Activated CD8-positive, alpha-beta memory T cell treated with anti-CD3 and anti-CD28 coated beads for 48 hours (primary cell): ENCODE measurements around the gene SLC45A2.
"Not testable (repeated sequence)": the region's sequence is repeated elsewhere in the genome, so short reads cannot be mapped to it uniquely, and the experiment has no call there.

ENCODE experiments used
- DNase-seq, 3 experiments: peaks; one replicate each; pipeline ENCODE4 v3.0.0-alpha.2; 2020; ENCODE audit warnings: low read depth in 2 of 3, low spot score in 2 of 3

The SLC45A2 gene

GRCh38 chr5:33969572-33970452, 14.7 kb downstream of the SLC45A2 start:
- DNase-seq = no peak

DNA sequence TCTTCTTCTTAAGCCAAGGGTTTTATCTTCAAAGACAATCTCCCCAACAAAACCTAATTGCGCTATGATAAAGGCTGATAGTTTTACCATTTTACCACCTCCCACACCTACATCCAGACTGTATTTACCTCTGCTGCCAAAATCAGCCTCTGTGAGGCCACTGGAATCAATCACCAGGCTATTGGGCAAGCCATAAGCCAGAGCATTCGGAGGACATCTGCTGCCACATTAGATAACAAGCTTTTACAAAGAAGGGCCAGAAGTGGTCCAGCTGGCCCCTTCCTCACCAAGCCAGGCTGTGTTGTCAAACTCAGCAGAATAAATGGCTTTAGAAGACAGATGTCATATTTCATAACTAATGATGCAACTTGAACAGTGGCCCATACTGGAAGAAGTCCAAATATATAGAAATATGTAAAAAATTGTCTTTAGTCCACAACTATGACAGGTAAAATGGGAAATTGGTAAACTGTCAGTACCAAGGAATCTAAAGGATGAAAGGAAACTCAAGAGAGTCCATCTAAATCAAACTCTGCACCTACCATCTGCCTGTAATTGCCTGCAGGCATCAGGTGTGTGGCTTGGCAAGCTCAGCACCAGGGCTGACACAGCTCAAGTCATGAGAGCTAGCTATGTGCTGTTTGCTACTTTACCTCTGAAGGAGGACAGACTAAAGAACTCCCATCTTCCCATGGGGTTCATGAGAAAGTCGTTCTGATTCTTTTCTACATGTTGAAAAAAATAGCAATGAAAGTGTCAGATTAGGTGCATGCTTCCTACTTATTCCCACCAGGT, 16.1 kb downstream of the SLC45A2 start:
- no peak for DNase-seq

DNA sequence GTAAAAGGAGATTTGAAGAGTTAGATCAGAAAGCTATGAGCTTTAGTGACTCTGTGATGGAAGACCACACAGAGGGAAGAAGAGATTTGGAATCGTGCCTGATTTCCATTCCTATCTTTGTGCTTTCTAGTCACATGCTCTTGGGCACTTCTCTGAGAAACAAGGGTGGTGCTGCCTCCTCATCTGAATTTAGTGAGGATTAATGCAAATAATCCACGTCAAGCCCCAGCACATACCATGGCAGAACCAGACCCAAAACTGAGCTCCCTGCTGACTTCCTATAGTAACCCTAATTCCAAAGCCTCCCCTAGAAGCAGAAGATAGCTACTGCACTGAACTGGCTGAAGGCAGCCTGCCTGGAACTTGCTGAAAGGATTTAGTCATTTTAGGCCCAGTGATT, 17.7 kb downstream of the SLC45A2 start:
- no peak for DNase-seq

- no peak for DNase-seq
These were observed 20.3 kb downstream of the SLC45A2 start for GRCh38 chr5:33964132-33964700.

GRCh38 chr5:33958176-33958575, 26.3 kb downstream of the SLC45A2 start:
- DNase-seq = no peak

GRCh38 chr5:33957577-33958150, 26.8 kb downstream of the SLC45A2 start:
- DNase-seq = no peak

DNA sequence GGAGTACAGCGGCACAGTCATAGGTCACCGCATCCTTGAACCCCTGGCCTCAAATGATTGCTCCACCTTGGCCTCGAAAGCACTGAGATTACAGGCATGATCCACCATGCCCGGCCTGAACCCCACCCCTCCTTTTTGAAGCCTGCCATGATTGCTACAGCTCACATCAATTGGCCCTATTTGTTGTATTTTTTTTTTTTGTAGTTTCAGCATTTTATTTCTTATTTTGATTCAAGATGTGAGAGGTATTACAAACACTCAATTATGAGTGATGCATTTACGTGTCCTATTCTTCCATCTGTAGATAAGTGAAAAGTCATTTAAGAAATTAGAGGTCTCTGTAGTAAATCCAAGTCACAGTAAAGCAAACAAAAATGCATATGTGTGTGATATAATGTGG, 32.3 kb downstream of the SLC45A2 start:
- DNase-seq = not testable (repeated sequence)

DNA sequence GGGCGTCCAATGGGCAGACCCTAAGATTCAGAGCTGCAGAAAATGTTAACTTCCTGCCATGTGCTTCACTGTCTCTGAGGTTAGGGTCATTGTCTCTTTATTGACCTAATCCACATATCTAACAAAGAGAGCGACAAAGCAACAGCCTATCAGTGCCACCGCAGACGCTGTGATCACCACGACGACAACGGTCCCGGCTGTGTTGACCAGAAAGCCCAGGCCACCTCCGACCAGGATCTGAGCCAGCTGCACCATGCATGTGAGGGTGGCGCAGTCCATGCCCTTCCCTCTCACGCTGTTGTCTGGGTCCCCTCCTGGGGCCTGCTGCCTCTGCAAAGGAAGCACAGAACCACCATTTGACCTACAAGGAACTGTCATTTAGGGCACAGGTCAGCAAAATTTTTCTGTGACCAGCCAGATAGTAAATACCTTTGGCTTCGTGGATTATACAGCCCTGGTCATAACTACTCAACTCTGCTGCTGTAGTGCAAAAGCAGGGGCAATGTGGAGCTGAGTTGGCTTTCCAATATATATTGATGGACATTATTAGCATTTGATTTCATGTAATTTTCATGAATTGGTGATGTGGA, 39.9 kb downstream of the SLC45A2 start:
- no peak for DNase-seq

GRCh38 chr5:33941090-33941489, 43.4 kb downstream of the SLC45A2 start:
- DNase-seq = no peak

- no peak for DNase-seq
These were observed 44.8 kb downstream of the SLC45A2 start for GRCh38 chr5:33939556-33940262.

- no peak for DNase-seq
These were observed 45.6 kb downstream of the SLC45A2 start for GRCh38 chr5:33938881-33939280.

DNA sequence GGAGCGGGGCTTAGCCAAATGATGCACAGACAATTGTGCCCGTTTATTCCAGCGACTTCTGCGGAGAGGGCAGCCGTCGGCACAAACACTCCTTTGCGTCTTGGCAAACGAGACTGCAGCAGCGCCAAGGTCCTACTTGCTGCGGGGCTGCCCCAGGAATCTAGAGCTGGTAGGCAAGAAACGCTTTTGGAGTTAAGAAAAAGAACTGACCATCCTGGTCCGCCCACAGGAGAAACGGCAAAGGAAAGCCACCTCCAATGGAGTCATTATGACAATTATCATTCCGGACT, 46.0 kb downstream of the SLC45A2 start:
- no peak for DNase-seq

DNA sequence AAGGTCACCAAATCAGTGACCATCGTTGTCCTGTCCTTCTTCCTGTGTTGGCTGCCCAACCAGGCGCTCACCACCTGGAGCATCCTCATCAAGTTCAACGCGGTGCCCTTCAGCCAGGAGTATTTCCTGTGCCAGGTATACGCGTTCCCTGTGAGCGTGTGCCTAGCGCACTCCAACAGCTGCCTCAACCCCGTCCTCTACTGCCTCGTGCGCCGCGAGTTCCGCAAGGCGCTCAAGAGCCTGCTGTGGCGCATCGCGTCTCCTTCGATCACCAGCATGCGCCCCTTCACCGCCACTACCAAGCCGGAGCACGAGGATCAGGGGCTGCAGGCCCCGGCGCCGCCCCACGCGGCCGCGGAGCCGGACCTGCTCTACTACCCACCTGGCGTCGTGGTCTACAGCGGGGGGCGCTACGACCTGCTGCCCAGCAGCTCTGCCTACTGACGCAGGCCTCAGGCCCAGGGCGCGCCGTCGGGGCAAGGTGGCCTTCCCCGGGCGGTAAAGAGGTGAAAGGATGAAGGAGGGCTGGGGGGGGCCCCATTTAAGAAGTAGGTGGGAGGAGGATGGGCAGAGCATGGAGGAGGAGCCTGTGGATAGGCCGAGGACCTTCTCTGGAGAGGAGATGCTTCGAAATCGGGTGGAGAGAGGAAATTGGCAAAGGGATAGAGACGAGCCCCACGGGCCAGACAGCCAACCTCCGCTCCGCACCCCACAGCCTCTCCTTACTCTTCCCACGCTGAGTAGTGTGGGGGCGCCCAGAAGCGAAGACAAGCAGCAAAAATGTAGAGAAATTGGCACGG, 46.6 kb downstream of the SLC45A2 start:
- no peak for DNase-seq

GRCh38 chr5:33937017-33937706, 47.3 kb downstream of the SLC45A2 start:
- DNase-seq = no peak

DNA sequence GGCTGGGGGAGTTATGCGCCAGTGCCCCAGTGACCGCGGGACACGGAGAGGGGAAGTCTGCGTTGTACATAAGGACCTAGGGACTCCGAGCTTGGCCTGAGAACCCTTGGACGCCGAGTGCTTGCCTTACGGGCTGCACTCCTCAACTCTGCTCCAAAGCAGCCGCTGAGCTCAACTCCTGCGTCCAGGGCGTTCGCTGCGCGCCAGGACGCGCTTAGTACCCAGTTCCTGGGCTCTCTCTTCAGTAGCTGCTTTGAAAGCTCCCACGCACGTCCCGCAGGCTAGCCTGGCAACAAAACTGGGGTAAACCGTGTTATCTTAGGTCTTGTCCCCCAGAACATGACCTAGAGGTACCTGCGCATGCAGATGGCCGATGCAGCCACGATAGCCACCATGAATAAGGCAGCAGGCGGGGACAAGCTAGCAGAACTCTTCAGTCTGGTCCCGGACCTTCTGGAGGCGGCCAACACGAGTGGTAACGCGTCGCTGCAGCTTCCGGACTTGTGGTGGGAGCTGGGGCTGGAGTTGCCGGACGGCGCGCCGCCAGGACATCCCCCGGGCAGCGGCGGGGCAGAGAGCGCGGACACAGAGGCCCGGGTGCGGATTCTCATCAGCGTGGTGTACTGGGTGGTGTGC, 48.0 kb downstream of the SLC45A2 start, which contains the start of gene RXFP3:
RXFP3 (plus strand) TSS at position 6 of the 636 bp plus-strand sequence; CDS start at position 361, 355 bp downstream.
- DNase-seq = no peak

- DNase-seq = peak; percentile 20 to 25 (median 25)
These were observed 48.5 kb downstream of the SLC45A2 start for GRCh38 chr5:33936004-33936380.

DNA sequence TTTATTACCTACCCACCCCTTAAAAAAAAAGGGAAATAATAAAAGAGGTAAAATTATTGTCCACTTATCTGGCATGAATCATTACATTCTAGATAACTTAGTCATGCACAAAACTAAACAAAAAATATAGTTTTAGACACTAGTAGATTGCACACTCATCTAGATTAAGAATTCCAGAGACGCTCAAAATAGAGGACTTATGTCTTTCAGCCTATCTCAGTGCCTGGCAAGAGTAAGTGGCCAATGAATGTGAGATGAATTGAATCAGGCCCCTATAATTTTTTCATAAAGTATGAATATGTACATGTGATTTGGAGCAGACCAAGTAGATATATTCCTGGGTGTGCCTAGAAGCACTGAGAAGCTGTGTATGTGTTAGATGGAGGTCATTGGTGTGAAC, 50.3 kb downstream of the SLC45A2 start:
- DNase-seq = no peak

DNA sequence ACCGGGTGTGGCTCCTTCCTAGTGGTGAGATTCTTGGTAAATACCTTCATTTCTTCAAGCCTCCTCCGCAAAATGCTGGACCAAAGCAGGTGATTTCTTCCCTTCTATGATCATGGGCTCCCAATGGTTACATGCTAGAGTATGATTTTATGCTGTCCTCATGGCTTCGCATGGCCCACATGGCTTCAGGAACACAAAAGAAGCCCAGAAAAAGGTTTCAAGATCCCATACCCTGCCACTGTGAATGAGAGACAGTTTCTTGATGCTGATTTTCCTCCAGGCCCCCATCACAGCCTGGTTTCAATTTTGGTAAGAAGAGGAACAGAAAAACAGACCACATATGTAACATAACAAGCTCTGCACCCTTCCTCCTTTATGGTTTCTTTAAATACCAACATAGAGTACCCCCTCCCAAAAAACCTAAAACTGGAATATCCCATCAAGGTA, 50.7 kb downstream of the SLC45A2 start:
- no peak for DNase-seq

DNA sequence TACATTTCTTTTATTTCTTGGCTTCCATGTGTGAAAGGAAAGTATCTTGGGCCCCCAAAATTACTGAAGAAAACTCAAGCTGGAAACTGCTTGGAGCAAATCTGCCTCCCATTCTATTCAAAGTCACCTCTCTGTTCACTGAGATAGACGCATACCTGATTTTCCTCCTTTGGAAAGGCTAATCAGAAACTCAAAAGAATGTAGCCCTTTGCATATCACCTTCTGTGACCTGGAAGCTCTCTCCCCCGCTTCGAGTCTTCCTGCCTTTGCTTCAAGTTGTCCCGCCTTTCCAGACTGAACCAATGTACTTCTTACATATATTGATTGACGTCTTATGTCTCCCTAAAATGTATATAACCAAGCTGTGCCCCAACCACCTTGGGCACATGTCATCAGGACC, 53.4 kb downstream of the SLC45A2 start:
- no peak for DNase-seq
